GM18498 (cell line): ENCODE measurements around the gene GADD45B.
"Not testable (repeated sequence)": the region's sequence is repeated elsewhere in the genome, so short reads cannot be mapped to it uniquely, and the experiment has no call there.

Source experiments
- ATAC-seq: cut with Tn5 transposase; IDR thresholded peaks from one replicate; pipeline ENCODE4 v1.9.1; 2021; ENCODE audit warnings: mild to moderate bottlenecking, moderate library complexity; ENCODE audit not compliant: unreplicated experiment

The GADD45B gene

GRCh38 chr19:2468596-2468995, 7.3 kb upstream of the GADD45B start:
- ATAC-seq: no peak

- no peak for ATAC-seq
These were observed 6.6 kb upstream of the GADD45B start for GRCh38 chr19:2469102-2469914.

- ATAC-seq: not testable (repeated sequence)
These were observed 6.1 kb upstream of the GADD45B start for GRCh38 chr19:2469915-2470200.

DNA sequence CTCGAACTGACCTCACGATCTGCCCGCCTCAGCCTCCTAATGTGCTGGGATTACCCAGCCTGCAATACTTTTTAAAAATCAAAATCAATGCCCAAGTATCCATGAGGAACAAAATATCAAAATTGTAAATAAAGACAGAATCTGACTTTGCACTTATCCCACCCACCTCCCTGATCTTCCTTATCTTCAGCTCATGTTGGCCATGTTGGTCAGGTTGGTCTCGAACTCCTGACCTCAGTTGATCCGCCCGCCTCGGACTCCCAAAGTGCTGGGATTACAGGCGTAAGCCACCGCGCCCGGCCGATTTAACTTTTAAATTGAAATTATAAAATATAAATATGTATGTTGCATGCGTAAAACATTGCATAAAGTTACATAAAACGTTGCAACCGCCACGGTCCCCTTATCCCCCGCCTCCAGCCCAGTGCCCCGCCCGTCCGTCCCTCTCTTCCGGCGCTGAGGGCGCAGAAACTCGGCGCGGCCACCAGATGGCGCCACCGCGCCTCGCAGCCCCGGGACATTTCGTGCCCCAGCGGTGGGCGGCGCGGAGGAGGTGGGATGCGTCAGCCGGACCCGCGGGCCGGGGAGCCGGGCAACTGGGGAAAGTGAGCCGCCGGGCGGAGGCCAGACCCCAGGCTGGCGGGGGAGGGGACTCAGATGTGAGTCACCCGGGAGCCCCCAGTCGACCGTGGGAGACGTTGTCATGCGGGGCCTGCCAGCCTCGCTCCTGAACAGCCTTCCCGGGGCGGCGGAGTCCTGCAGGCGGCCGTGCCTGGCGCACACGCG, 1.5 kb upstream of the GADD45B start:
- ATAC-seq: peak; percentile 32

- ATAC-seq: peak; percentile 9
These were observed 767 bp upstream of the GADD45B start for GRCh38 chr19:2475018-2475701.

DNA sequence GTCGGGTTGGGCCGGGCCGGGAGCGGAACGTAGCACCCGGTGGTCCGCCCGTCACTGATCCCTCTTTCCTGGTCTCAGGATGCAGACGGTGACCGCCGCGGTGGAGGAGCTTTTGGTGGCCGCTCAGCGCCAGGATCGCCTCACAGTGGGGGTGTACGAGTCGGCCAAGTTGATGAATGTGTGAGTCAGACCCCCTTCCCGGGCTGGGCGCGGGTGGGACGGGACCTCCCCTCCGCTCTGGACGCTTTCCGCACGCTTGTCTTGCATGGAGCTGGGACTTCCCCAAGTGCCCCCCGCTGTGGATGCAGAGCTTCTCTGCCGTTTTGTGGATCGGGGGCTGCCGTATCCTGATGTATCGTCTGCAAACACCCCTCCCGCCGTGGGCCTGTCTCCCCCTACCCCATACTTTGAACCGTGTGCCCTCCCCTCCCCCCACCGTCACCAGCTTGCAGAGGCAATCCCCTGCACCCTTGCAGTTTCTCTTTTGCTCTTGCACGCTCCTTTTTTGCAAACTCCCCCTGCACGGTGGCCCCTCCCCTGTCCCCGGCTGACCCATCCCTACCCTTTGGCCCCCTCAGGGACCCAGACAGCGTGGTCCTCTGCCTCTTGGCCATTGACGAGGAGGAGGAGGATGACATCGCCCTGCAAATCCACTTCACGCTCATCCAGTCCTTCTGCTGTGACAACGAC, 669 bp downstream of the GADD45B start:
- ATAC-seq: peak; percentile 1

GRCh38 chr19:2477141-2477710, 1.3 kb downstream of the GADD45B start:
- ATAC-seq: no peak

GRCh38 chr19:2477732-2478191, 1.8 kb downstream of the GADD45B start:
- no peak for ATAC-seq

DNA sequence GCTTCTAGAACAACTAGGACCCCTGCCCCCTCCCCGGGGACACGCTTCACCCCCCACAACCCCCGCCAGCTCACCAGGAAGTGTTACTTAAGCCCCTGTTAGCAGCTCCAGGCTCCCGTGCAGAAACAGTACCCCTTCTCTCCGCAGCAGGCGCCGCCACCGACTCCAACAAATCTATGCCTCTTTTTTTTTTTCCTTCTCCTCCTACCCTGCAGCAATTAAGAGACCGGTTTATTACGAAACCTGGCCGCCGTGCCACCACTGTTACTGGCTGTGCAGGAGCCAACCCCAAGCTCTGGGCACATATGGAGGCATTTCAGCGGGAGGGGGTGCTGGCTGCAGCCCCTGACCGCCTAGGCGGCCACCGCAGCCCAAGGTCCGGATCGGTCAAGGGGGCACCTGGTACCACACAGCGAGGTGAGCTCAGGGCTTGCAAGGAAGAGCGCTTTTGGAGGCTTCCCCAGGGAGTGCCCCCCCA, 2.4 kb downstream of the GADD45B start:
- ATAC-seq: no peak

DNA sequence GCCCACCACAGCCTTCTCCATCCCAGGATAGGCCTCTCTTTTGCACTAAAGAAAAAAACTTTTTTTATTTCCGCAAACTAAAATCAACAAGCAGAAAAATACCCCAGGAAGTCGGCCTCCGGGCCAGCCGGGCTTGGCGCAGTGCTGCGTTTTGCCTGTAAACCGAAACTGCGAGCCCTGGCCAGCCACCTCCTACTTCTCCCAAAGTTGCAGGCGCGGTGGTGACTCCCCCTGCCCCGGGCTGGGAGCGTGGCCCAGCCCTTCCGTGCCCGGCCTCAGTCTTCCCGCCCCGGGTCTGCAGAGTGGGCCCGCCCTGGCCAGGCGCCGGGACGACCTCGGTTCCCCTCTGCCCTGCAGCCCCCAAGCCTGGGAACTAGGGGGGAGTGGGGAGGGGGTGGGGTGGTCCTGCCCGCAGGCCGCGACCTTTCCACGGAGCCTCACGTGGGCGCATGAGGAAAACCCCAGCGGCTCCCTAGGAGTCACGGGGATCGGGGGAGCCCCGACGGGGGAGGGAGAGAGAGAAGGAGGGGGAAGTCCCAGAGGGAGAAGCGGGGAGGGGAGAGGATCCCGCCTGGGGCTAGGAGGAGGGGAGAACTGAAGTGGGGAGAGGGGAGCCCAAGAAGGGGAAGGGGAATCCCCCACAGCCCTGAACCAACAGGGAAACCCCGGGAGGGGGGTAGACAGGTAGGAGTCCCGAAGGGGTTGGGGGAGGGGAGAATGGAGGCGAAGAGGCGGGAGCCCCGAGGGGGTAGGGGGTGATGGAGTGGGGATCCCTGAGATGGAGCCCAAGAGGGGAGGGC, 3.0 kb downstream of the GADD45B start:
- no peak for ATAC-seq

DNA sequence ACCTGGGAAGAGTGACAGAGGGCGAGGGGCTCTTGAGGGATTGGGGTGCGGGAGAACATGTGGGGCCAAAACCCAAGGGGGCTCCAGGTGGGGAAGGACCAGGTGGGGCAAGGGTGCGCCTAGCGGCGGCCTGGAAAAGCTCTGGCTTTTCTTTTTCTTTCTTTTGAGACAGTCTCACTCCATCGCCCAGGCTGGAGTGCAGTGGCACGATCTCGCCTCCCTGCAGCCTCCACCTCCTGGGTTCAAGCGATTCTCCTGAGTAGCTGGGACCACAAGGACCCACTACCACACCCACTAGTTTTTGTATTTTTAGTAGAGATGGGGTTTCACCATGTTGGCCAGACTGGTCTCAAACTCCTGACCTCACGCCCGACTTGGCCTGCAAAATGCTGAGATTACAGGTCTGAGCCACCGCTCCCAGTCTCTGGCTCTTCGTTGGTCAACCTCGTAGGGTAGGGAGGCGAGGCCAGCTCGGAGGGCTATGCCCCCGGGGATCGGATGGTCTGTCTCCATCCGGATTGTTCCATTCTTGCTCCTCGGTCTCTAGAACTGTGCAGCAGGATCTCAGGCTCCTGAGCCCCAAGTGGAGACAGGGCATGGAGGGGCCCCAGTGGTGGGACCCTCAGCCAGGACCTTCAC, 3.7 kb downstream of the GADD45B start:
- no peak for ATAC-seq

DNA sequence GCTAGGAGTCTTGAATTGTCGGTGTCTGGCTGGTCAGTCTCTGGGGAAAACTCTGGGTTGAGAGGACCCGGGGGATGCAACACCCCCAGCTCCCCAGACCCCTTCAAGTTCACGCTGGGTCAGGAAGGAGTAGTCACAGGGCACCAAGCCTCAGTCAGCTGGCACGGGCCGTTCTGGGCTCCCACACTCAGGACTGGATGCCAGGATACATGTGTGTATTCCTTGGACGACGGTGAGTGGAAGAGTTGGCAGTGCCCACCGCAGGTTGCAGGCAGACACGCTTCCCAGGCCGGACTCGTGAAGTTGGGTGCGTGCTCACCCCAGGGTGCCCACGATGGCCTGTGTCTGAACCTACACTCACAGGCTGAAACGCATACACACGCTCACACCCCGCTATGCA, 5.5 kb downstream of the GADD45B start:
- no peak for ATAC-seq

DNA sequence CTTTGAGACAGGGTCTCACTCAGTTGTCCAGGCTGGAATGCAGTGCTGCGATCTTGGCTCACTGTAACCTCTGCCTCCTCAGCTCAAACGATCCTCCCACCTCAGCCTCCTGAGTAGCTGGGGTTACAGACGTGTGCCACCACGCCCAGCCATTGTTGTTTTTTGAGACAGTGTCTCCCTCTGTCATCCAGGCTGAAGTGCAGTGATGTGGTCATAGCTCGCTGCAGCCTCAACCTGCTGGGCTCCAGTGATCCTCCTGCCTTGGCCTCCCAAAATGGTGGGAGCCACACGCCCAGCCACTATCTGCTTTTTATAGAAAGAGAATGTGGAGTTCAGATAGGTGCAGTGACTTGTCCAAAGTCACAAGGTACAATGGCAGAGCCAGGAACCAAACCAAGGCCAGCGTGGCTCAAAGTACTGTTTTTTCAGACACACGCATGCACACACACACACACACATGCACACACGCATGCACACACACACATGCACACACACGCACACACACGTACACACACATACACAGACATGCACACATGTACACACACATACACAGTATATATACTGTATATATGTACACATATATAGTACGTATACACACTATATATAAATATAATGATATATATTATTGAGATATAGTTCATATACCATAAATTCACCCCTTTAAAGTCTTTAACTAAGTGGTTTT, 6.6 kb downstream of the GADD45B start:
- ATAC-seq: no peak

GRCh38 chr19:2483084-2483483, 7.2 kb downstream of the GADD45B start:
- ATAC-seq: no peak

- ATAC-seq: no peak
These were observed 7.7 kb downstream of the GADD45B start for GRCh38 chr19:2483484-2484151.

- ATAC-seq: no peak
These were observed 8.4 kb downstream of the GADD45B start for GRCh38 chr19:2484178-2484937.

- ATAC-seq: no peak
These were observed 9.5 kb downstream of the GADD45B start for GRCh38 chr19:2485428-2485827.
